GM12864 (cell line): ENCODE results near the gene XRRA1.

Source experiments
- DNase-seq: peaks from one replicate; pipeline ENCODE4 v3.0.0-alpha.2; 2011; ENCODE audit warnings: low read depth
- H3K4me3 ChIP-seq: 2 replicates; pipeline ENCODE4 v1.5.1; 2011; ENCODE audit warnings: mild to moderate bottlenecking, low read depth, low read length, control low read depth
- CTCF ChIP-seq: IDR thresholded peaks from 2 replicates; pipeline ENCODE4 v1.5.1; 2011; ENCODE audit warnings: low read depth, mild to moderate bottlenecking, moderate library complexity, low read length, control low read depth, inconsistent platforms; ENCODE audit errors: missing control alignments

The XRRA1 gene

GRCh38 chr11:74937696-74938475, 11.0 kb downstream of the XRRA1 start:
- TF ChIP-seq CTCF, result no peak
- no peak for DNase-seq

GRCh38 chr11:74936976-74937375, 11.9 kb downstream of the XRRA1 start:
- no peak for TF ChIP-seq CTCF
- no peak for DNase-seq
- H3K4me3 ChIP-seq, result no peak overlapping the region

More at GRCh38 chr11:74937696-74938475, 11.0 kb downstream of the XRRA1 start:
- no peak overlapping the region for H3K4me3 ChIP-seq

- H3K4me3 ChIP-seq, result no peak overlapping the region
- no peak for DNase-seq
- TF ChIP-seq CTCF, result no peak
Measured at GRCh38 chr11:74936087-74936486, 12.8 kb downstream of the XRRA1 start.

- TF ChIP-seq CTCF, result no peak
- no peak overlapping the region for H3K4me3 ChIP-seq
- no peak for DNase-seq
Measured at GRCh38 chr11:74935285-74935684, 13.6 kb downstream of the XRRA1 start.

GRCh38 chr11:74933765-74934164, 15.1 kb downstream of the XRRA1 start:
- no peak for DNase-seq
- TF ChIP-seq CTCF, result no peak
- no peak overlapping the region for H3K4me3 ChIP-seq

GRCh38 chr11:74932797-74933196, 16.1 kb downstream of the XRRA1 start:
- H3K4me3 ChIP-seq, result no peak overlapping the region
- no peak for DNase-seq
- no peak for TF ChIP-seq CTCF

- no peak for DNase-seq
- H3K4me3 ChIP-seq, result no peak overlapping the region
- no peak for TF ChIP-seq CTCF
Measured at GRCh38 chr11:74932169-74932568, 16.7 kb downstream of the XRRA1 start.
